Tibial nerve (tissue), 4 donors: ENCODE results near the gene STK10.

Experiments
- EP300 ChIP-seq, 2 donors: sonication (generic); formaldehyde crosslinking; IDR thresholded peaks; one replicate each; pipeline ENCODE4 v1.6.1; 2017; ENCODE audit warnings: antibody characterized with exemption in 2 of 2, mild to moderate bottlenecking in 1 of 2
- POLR2A ChIP-seq, 2 donors: fragments of 450-650 bp; IDR thresholded peaks; one replicate each; pipeline ENCODE4 v1.6.1; 2017; ENCODE audit warnings: antibody characterized with exemption in 2 of 2, mild to moderate bottlenecking in 2 of 2, moderate library complexity in 2 of 2
- TF ChIP-seq, protein P1 (sequence below), 5 experiments: fragments of 200-600 bp in 3 of 5; fragments of 450-650 bp in 2 of 5; sonication (generic) in 3 of 5; IDR thresholded peaks; one replicate each; pipeline ENCODE4 v1.5.1; 2016 to 2019; ENCODE audit warnings: antibody characterized with exemption in 5 of 5, mild to moderate bottlenecking in 3 of 5, moderate library complexity in 2 of 5

DNA sequence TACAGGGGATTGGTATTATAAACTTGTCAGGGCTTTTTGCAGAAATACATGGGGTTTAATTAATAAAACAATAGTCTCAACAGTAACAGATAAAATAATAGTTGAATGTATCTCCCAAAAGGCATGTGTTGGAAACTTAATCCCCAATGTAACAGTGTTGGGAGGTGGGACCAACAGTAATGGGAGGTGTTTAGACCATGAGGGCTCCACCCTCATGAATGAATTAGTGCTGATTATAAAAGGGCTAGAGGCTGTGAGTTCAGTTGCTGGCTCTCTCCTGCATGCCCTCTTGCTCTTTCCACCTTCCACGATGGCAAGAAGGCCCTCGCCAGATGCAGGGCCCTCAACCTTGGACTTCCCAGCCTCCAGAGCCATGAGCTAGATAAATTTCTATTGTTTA, 56.3 kb downstream of the STK10 start:
- TF ChIP-seq, protein P1, sequence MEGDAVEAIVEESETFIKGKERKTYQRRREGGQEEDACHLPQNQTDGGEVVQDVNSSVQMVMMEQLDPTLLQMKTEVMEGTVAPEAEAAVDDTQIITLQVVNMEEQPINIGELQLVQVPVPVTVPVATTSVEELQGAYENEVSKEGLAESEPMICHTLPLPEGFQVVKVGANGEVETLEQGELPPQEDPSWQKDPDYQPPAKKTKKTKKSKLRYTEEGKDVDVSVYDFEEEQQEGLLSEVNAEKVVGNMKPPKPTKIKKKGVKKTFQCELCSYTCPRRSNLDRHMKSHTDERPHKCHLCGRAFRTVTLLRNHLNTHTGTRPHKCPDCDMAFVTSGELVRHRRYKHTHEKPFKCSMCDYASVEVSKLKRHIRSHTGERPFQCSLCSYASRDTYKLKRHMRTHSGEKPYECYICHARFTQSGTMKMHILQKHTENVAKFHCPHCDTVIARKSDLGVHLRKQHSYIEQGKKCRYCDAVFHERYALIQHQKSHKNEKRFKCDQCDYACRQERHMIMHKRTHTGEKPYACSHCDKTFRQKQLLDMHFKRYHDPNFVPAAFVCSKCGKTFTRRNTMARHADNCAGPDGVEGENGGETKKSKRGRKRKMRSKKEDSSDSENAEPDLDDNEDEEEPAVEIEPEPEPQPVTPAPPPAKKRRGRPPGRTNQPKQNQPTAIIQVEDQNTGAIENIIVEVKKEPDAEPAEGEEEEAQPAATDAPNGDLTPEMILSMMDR (IDR thresholded peaks at IDR 0.05), result no peak
- TF ChIP-seq POLR2A (IDR thresholded peaks at IDR 0.05) (no peak), EP300 (IDR thresholded peaks at IDR 0.05) (no peak)
